Stimulated activated naive B cell treated with anti-CD40 and anti-IgM and Interleukin-4, amounts not matched to agents 10 μg/mL and 1 μg/mL and 100 μg/mL, for 72 hours (primary cell): ENCODE data around the gene USP24.
A peak's percentile ranks its signal among the peaks of the same experiment; 100 is the strongest.

Experiments
- ATAC-seq, 2 donors: fragments of 150-1000 bp; cut with Tn5 transposase; replicated peaks; 2 replicates each; pipeline ENCODE4 v1.10.0; 2021; ENCODE audit warnings: moderate library complexity in 1 of 2
- DNase-seq: peaks from one replicate; pipeline ENCODE4 v3.0.0; 2021
- H3K27ac Mint-ChIP-seq: one replicate; pipeline ENCODE4 v1.8.0; 2022; ENCODE audit warnings: mild to moderate bottlenecking, mixed read lengths
- H3K27me3 Mint-ChIP-seq, 2 donors: one replicate each; pipeline ENCODE4 v1.8.0; 2022; ENCODE audit warnings: mixed read lengths in 2 of 2
- H3K36me3 Mint-ChIP-seq, 2 donors: one replicate each; pipeline ENCODE4 v1.8.0; 2022; ENCODE audit warnings: mixed read lengths in 2 of 2, mild to moderate bottlenecking in 1 of 2
- H3K4me1 Mint-ChIP-seq, 2 donors: one replicate each; pipeline ENCODE4 v1.8.0; 2022; ENCODE audit warnings: mixed read lengths in 2 of 2, mild to moderate bottlenecking in 1 of 2
- H3K4me3 Mint-ChIP-seq, 2 donors: one replicate each; pipeline ENCODE4 v1.8.0; 2022; ENCODE audit warnings: mild to moderate bottlenecking in 2 of 2, mixed read lengths in 2 of 2, moderate library complexity in 1 of 2
- H3K9me3 Mint-ChIP-seq, 2 donors: one replicate each; pipeline ENCODE4 v1.8.0; 2022; ENCODE audit warnings: mixed read lengths in 2 of 2, mild to moderate bottlenecking in 1 of 2

USP24 gene

DNA sequence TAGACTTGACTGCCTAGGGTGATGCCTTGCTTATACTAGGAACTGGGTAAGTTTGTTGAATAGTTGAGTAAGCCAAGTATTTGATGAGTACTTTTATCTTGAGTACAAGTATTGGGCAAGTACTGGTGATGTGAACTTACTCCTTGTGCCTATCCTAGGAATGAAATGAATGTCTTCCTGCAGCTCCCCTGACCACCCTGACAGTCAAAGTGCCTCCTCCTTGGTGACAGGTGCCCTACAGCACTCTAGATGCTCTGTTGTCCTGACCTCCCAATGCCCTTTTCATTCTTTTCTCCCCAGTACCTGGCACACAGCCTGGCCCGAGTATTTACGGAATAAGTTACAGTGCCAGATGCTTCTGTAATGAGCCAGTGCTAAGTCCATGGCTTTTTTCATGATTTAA is 150.3 kb downstream of the USP24 start:
- ATAC-seq (peak in 1 of 2 donors; percentile 3), DNase-seq (no peak)
- no peaks in the 10 kb centered on the region for H3K27me3 Mint-ChIP-seq
- peaks cover 26 to 35% of the 10 kb centered on the region in 2 donors for H3K36me3 Mint-ChIP-seq
- peaks cover 0 to under 1% of the 10 kb centered on the region in 2 donors for H3K4me1 Mint-ChIP-seq
- H3K9me3 Mint-ChIP-seq, result no peaks in the 10 kb centered on the region
- no peak overlapping the region for H3K4me3 Mint-ChIP-seq
- peak overlapping the region; percentile 63 for H3K27ac Mint-ChIP-seq

DNA sequence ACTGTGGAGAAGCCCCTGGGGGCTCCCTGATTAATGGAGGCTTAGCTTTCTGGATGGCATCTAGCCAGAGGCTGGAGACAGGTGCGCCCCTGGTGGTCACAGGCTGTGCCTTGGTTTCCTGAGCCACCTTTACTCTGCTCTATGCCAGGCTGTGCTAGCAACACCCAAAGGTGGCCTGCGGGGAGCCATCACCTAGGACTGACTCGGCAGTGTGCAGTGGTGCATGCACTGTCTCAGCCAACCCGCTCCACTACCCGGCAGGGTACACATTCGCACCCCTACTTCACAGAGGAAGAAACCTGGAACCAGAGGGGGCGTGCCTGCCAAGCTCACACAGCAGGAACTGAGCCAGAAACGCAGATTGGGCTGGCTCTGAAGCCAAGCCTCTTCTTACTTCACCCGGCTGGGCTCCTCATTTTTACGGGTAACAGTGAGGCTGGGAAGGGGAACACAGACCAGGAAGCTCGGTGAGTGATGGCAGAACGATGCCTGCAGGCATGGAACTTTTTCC is 151.0 kb downstream of the USP24 start:
- H3K36me3 Mint-ChIP-seq, result peaks cover 21 to 28% of the 10 kb centered on the region in 2 donors
- no peaks in the 10 kb centered on the region for H3K9me3 Mint-ChIP-seq
- DNase-seq, result no peak
- H3K27me3 Mint-ChIP-seq, result no peaks in the 10 kb centered on the region
- no peak overlapping the region for H3K27ac Mint-ChIP-seq
- peak in 1 of 2 donors; percentile 50 for ATAC-seq
- H3K4me3 Mint-ChIP-seq, result no peak overlapping the region
- no peaks in the 10 kb centered on the region for H3K4me1 Mint-ChIP-seq

DNA sequence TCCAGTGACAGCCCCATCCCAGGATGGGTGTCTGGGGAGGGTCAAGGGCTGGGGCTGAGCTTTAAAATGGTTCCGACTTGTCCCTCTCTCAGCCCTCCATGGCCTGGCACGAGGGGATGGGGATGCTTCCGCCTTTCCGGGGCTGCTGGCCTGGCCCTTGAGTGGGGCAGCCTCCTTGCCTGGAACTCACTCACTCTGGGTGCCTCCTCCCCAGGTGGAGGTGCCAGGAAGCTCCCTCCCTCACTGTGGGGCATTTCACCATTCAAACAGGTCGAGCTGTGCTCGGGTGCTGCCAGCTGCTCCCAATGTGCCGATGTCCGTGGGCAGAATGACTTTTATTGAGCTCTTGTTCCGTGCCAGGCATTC is 151.6 kb downstream of the USP24 start:
- ATAC-seq (no peak), DNase-seq (no peak)
- no peaks in the 10 kb centered on the region for H3K27me3 Mint-ChIP-seq
- no peaks in the 10 kb centered on the region for H3K9me3 Mint-ChIP-seq
- no peak overlapping the region for H3K4me3 Mint-ChIP-seq
- no peaks in the 10 kb centered on the region for H3K4me1 Mint-ChIP-seq
- H3K27ac Mint-ChIP-seq, result no peak overlapping the region
- H3K36me3 Mint-ChIP-seq, result peaks cover 16 to 22% of the 10 kb centered on the region in 2 donors

DNA sequence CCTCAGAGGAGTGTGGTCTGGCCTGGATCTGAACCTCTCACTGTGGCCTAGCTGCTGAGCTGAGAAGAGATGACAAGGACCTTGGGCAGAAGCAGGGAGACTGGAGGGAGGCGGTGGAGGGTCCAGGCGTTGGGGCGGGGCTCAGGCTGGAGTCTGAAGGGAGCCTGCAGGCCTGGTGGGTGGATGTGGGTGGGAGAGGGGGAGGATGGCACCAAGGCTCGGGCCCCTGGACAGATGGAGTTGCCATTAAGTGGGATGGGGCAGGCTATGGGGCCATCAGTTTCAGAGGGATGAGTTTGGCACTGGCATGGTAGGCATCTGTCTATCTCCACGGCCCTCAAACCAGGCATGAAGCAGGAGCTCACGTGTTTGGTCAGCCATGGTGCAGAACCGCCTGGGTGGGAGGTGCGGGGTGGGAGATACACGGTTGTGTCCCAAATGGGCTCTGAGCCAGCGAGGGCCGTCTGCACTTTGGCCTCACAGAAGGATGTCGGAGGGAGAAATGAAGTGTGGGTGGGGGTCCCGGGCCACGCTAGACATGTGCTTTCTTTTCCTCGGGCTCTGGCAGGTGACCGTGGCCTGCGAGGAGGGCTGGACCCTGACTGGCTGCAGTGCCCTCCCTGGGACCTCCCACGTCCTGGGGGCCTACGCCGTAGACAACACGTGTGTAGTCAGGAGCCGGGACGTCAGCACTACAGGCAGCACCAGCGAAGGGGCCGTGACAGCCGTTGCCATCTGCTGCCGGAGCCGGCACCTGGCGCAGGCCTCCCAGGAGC is 152.2 kb downstream of the USP24 start:
- ATAC-seq (no peak), DNase-seq (no peak)
- no peak overlapping the region for H3K4me3 Mint-ChIP-seq
- peaks cover 16 to 21% of the 10 kb centered on the region in 2 donors for H3K36me3 Mint-ChIP-seq
- H3K27ac Mint-ChIP-seq, result peak overlapping the region; percentile 49
- no peaks in the 10 kb centered on the region for H3K9me3 Mint-ChIP-seq
- H3K4me1 Mint-ChIP-seq, result no peaks in the 10 kb centered on the region
- no peaks in the 10 kb centered on the region for H3K27me3 Mint-ChIP-seq

DNA sequence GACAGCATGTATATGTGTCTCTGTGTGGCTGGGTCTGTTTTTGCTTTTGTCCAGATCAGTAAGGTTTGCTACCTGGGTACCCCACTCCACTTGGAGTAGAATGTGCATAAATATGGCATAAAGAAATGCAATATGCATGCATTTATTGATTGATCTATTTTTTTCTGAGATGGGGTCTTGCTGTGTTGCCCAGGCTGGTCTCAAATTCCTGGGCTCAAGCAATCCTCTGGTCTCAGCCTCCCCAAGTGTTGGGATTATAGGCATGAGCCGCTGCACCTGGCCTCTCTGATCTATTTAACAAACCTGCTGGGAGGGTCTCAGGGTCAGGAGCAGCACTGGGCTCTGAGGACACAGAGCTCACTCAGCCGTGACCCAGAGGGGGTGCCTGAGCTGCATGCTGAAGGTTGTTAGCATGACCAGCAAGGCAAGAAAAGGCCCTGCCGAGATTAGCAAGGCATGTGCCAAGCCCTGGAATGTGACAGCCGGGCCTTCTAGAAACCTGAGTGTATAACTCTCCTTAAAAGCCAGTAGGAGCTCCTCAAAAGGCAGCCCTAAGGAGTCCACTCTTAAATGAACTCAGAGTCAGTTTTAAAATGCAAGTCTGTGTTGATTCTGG is 153.3 kb downstream of the USP24 start:
- no peaks in the 10 kb centered on the region for H3K27me3 Mint-ChIP-seq
- H3K4me3 Mint-ChIP-seq, result no peak overlapping the region
- no peaks in the 10 kb centered on the region for H3K9me3 Mint-ChIP-seq
- peaks cover 9 to 13% of the 10 kb centered on the region in 2 donors for H3K36me3 Mint-ChIP-seq
- no peak overlapping the region for H3K27ac Mint-ChIP-seq
- no peak for DNase-seq
- H3K4me1 Mint-ChIP-seq, result no peaks in the 10 kb centered on the region
- ATAC-seq, result no peak

GRCh38 chr1:55061000-55061705 is 154.0 kb downstream of the USP24 start:
- peaks cover 4 to 6% of the 10 kb centered on the region in 2 donors for H3K36me3 Mint-ChIP-seq
- DNase-seq (no peak), ATAC-seq (no peak)
- no peaks in the 10 kb centered on the region for H3K27me3 Mint-ChIP-seq
- H3K9me3 Mint-ChIP-seq, result no peaks in the 10 kb centered on the region
- no peak overlapping the region for H3K27ac Mint-ChIP-seq
- H3K4me3 Mint-ChIP-seq, result no peak overlapping the region
- H3K4me1 Mint-ChIP-seq, result no peaks in the 10 kb centered on the region

GRCh38 chr1:55060133-55060999 is 154.8 kb downstream of the USP24 start:
- no peaks in the 10 kb centered on the region for H3K36me3 Mint-ChIP-seq
- H3K4me1 Mint-ChIP-seq, result no peaks in the 10 kb centered on the region
- ATAC-seq (peak; percentile 31 to 45), DNase-seq (no peak)
- no peaks in the 10 kb centered on the region for H3K9me3 Mint-ChIP-seq
- no peak overlapping the region for H3K27ac Mint-ChIP-seq
- H3K4me3 Mint-ChIP-seq, result no peak overlapping the region
- no peaks in the 10 kb centered on the region for H3K27me3 Mint-ChIP-seq

DNA sequence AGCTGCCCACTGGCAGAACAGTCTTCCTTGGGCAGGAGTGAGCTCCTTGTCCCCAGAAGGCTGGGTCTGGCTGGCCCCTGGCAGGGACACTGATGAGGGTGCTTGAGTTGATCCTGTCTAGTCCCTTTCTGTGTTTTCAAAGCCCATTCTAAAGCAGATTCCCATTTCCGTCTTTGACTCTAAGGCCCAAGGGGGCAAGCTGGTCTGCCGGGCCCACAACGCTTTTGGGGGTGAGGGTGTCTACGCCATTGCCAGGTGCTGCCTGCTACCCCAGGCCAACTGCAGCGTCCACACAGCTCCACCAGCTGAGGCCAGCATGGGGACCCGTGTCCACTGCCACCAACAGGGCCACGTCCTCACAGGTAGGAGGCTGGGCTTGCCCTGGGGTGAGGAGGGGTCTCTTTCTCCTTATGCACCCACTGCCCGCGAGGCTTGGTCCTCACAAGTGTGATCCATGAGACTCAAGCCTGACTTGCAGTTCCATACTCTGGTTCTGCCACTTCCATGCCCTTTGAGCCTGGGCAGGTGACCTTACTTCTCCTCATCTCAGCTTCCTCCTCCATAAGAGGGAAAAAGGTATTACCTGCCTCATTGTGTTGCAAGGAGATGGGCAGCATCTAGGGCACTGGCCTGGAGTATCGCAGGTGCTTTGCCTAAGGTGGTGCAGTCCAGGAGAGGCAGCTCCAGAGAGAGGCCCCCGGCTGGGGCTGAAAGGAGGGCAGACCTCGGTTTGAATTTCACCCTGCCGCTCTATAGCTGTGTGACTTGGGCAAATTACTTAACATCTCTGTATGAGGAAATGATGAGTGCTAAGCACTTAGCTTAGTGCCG is 155.6 kb downstream of the USP24 start:
- H3K4me3 Mint-ChIP-seq, result no peak overlapping the region

GRCh38 chr1:55057956-55058298 is 157.2 kb downstream of the USP24 start:
- peaks cover 0 to 2% of the 10 kb centered on the region in 2 donors for H3K27me3 Mint-ChIP-seq
- H3K4me3 Mint-ChIP-seq, result no peak overlapping the region
- H3K27ac Mint-ChIP-seq, result no peak overlapping the region
- H3K9me3 Mint-ChIP-seq, result no peaks in the 10 kb centered on the region
- DNase-seq (no peak), ATAC-seq (no peak)
- H3K36me3 Mint-ChIP-seq, result no peaks in the 10 kb centered on the region
- no peaks in the 10 kb centered on the region for H3K4me1 Mint-ChIP-seq

More for the DNA sequence above, 155.6 kb downstream of the USP24 start:
- no peak overlapping the region for H3K27ac Mint-ChIP-seq
- no peaks in the 10 kb centered on the region for H3K36me3 Mint-ChIP-seq
- no peak for ATAC-seq
- H3K9me3 Mint-ChIP-seq, result no peaks in the 10 kb centered on the region
- no peaks in the 10 kb centered on the region for H3K4me1 Mint-ChIP-seq
- H3K27me3 Mint-ChIP-seq, result no peaks in the 10 kb centered on the region
- no peak for DNase-seq

- no peak overlapping the region for H3K27ac Mint-ChIP-seq
- H3K4me1 Mint-ChIP-seq, result no peaks in the 10 kb centered on the region
- peaks cover 0 to 5% of the 10 kb centered on the region in 2 donors for H3K27me3 Mint-ChIP-seq
- no peak overlapping the region for H3K4me3 Mint-ChIP-seq
- no peaks in the 10 kb centered on the region for H3K9me3 Mint-ChIP-seq
- DNase-seq, result no peak
- ATAC-seq, result no peak
- no peaks in the 10 kb centered on the region for H3K36me3 Mint-ChIP-seq
Measured at GRCh38 chr1:55057270-55057955, 157.8 kb downstream of the USP24 start.

- ATAC-seq, result no peak
- Mint-ChIP-seq H3K36me3 (no peaks in the 10 kb centered on the region), H3K27me3 (peaks cover 0 to 5% of the 10 kb centered on the region in 2 donors), H3K4me1 (no peaks in the 10 kb centered on the region), H3K27ac (no peak overlapping the region), H3K4me3 (peak overlapping the region in 1 of 2 donors; percentile 10), H3K9me3 (no peaks in the 10 kb centered on the region)
- no peak for DNase-seq
Measured at GRCh38 chr1:55056632-55056992, 158.6 kb downstream of the USP24 start.

DNA sequence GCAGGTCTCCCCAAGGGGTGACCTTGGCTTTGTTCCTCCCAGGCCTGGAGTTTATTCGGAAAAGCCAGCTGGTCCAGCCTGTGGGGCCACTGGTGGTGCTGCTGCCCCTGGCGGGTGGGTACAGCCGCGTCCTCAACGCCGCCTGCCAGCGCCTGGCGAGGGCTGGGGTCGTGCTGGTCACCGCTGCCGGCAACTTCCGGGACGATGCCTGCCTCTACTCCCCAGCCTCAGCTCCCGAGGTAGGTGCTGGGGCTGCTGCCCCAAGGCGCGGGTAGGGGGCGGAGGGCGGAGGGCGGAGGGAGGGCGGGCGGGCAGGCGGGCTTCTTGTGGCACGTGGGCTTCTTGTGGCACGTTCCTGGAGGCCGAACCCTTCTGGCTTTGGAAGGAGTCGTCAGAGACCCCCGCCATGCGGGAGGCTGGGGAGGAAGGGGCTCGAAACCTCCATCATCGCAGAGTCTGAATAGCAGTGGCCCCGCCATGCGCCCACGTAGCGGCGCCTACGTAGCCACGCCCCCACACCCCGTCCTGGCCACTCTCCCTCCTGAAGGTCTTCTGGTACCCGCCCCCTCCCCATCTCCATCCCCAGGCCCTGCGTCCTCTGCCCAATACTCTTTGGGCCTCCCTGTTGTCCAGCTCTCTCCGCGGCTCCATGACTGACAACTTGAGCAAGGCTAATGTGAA is 159.1 kb downstream of the USP24 start:
- Mint-ChIP-seq H3K27me3 (peaks cover 0 to 5% of the 10 kb centered on the region in 2 donors), H3K27ac (no peak overlapping the region), H3K4me3 (peak overlapping the region in 1 of 2 donors; percentile 10), H3K4me1 (no peaks in the 10 kb centered on the region), H3K9me3 (no peaks in the 10 kb centered on the region), H3K36me3 (no peaks in the 10 kb centered on the region)
- ATAC-seq (no peak), DNase-seq (no peak)
